ENCODE measurements around the gene TNFRSF13B. TPM values are rescaled to one million over a fixed set of nuclear protein-coding genes. Genes with fewer than 3 reads are reported as not detected.

TNFRSF13B gene
- total RNA-seq, 1 donor = not detected

DNA sequence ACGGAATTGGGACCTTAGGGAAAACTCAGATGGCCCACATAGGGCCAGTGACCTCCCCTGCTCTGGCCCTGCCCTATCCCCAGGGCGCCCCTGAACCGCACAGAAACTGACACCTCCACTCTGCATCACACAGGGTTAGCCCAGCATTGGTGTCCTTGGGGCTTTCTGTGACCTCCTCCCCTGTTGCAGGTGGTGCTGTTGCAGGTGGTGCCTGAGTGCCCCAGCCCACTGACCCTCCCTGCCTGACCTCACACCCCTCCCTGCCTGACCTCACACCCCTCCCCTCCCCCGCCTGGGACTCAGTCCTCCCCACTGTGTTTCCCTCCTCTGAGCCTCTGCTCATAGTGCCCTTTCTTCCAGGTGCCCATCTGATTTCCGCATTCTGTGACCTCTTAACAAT, 21.4 kb downstream of the TNFRSF13B start:
- Histone ChIP-seq H4K20me1 (ENCODE audit: insufficient read depth, low read length) (no peaks in the 10 kb centered on the region), H3K4me2 (ENCODE audit: insufficient read depth, low read length) (no peak overlapping the region), H2AFZ (ENCODE audit: low read length) (no peak overlapping the region), H3K36me3 (ENCODE audit: insufficient read depth, low read length) (no peaks in the 10 kb centered on the region), H3K27me3 (ENCODE audit: insufficient read depth, low read length) (peaks cover 10% of the 10 kb centered on the region), H3K9me3 (ENCODE audit: low read depth, low read length) (peaks cover 10% of the 10 kb centered on the region), H3K79me2 (ENCODE audit: insufficient read depth, low read length) (no peaks in the 10 kb centered on the region), H3K27ac (ENCODE audit: low read depth, low read length) (no peak overlapping the region), H3K4me3 (ENCODE audit: insufficient read depth, low read length) (no peak overlapping the region), H3K4me1 (ENCODE audit: insufficient read depth, low read length) (no peaks in the 10 kb centered on the region)
- DNase-seq (ENCODE audit: insufficient read length, low spot score, missing footprints) = no peak
- TF ChIP-seq, protein P1, sequence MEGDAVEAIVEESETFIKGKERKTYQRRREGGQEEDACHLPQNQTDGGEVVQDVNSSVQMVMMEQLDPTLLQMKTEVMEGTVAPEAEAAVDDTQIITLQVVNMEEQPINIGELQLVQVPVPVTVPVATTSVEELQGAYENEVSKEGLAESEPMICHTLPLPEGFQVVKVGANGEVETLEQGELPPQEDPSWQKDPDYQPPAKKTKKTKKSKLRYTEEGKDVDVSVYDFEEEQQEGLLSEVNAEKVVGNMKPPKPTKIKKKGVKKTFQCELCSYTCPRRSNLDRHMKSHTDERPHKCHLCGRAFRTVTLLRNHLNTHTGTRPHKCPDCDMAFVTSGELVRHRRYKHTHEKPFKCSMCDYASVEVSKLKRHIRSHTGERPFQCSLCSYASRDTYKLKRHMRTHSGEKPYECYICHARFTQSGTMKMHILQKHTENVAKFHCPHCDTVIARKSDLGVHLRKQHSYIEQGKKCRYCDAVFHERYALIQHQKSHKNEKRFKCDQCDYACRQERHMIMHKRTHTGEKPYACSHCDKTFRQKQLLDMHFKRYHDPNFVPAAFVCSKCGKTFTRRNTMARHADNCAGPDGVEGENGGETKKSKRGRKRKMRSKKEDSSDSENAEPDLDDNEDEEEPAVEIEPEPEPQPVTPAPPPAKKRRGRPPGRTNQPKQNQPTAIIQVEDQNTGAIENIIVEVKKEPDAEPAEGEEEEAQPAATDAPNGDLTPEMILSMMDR (IDR thresholded peaks at IDR 0.05; ENCODE audit: extremely low read depth, low read depth, low read length) = no peak

DNA sequence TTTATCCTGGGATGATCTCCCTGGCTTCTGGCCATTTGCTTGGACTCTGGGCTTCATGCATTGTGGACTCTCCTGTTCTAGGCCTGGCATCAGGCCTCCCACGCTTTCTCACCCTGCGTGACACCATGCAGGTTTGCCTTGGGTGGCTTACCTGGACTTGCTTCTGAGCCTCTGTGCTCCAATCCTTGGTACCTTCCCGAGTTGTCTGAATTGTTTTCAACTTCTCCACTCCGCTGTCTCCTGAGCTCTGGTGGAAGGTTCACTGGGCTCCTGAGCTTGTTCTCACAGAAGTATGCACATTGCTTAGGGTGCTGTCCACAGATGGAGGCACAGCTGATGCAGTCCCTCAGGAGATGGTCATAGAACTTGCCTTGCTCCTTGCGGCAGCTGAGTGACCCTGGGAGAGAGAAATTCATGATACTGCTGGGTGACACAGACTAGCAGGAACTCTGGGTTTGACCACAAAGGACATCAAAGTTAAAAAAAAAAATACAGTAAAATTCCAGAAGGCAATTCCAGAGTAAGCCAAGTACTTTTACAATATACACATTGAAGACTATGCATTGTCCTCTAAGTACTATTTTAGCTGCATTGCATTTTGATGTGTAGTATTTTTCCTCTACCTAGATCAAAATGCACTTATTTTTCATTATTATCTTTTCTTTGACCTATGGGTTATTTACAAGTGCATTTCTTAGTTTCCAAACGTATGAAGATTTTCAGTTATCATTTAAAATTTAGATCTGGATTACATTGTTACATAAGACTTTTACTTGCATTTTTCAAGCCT, 23.1 kb downstream of the TNFRSF13B start:
- no peak overlapping the region for H3K4me3 ChIP-seq (ENCODE audit: insufficient read depth, low read length)
- H3K9me3 ChIP-seq (ENCODE audit: low read depth, low read length) = peaks cover 9% of the 10 kb centered on the region
- DNase-seq (ENCODE audit: insufficient read length, low spot score, missing footprints) = no peak
- TF ChIP-seq, protein P1 (IDR thresholded peaks at IDR 0.05; ENCODE audit: extremely low read depth, low read depth, low read length) = no peak
- H3K27ac ChIP-seq (ENCODE audit: low read depth, low read length) = no peak overlapping the region
- peaks cover 13% of the 10 kb centered on the region for H3K27me3 ChIP-seq (ENCODE audit: insufficient read depth, low read length)
- H3K4me2 ChIP-seq (ENCODE audit: insufficient read depth, low read length) = no peak overlapping the region
- no peaks in the 10 kb centered on the region for H3K36me3 ChIP-seq (ENCODE audit: insufficient read depth, low read length)
- no peak overlapping the region for H2AFZ ChIP-seq (ENCODE audit: low read length)
- H3K4me1 ChIP-seq (ENCODE audit: insufficient read depth, low read length) = no peaks in the 10 kb centered on the region
- H3K79me2 ChIP-seq (ENCODE audit: insufficient read depth, low read length) = no peaks in the 10 kb centered on the region
- no peaks in the 10 kb centered on the region for H4K20me1 ChIP-seq (ENCODE audit: insufficient read depth, low read length)

DNA sequence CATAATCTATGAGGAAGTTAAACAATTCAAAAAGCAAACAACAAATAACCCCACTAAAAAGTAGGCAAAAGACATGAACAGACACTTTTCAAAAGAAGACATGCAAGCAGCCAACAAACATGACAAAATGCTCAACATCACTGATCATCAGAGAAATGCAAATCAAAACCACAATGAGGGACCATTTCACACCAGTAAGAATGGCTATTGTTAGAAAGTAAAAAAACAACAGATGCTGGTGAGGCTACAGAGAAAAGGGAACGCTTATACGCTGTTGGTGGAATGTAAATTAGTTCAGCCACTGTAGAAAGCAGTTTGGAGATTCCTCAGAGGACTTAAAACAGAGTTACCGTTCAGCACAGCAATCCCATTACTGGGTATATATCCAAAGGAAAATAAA, 24.4 kb downstream of the TNFRSF13B start:
- peaks cover 13% of the 10 kb centered on the region for H3K27me3 ChIP-seq (ENCODE audit: insufficient read depth, low read length)
- H3K4me3 ChIP-seq (ENCODE audit: insufficient read depth, low read length) = no peak overlapping the region
- no peak overlapping the region for H2AFZ ChIP-seq (ENCODE audit: low read length)
- no peaks in the 10 kb centered on the region for H3K79me2 ChIP-seq (ENCODE audit: insufficient read depth, low read length)
- no peak for DNase-seq (ENCODE audit: insufficient read length, low spot score, missing footprints)
- no peak overlapping the region for H3K27ac ChIP-seq (ENCODE audit: low read depth, low read length)
- H3K36me3 ChIP-seq (ENCODE audit: insufficient read depth, low read length) = no peaks in the 10 kb centered on the region
- H3K9me3 ChIP-seq (ENCODE audit: low read depth, low read length) = peaks cover 9% of the 10 kb centered on the region
- no peaks in the 10 kb centered on the region for H3K4me1 ChIP-seq (ENCODE audit: insufficient read depth, low read length)
- TF ChIP-seq, protein P1 (IDR thresholded peaks at IDR 0.05; ENCODE audit: extremely low read depth, low read depth, low read length) = no peak
- no peak overlapping the region for H3K4me2 ChIP-seq (ENCODE audit: insufficient read depth, low read length)
- H4K20me1 ChIP-seq (ENCODE audit: insufficient read depth, low read length) = no peaks in the 10 kb centered on the region

DNA sequence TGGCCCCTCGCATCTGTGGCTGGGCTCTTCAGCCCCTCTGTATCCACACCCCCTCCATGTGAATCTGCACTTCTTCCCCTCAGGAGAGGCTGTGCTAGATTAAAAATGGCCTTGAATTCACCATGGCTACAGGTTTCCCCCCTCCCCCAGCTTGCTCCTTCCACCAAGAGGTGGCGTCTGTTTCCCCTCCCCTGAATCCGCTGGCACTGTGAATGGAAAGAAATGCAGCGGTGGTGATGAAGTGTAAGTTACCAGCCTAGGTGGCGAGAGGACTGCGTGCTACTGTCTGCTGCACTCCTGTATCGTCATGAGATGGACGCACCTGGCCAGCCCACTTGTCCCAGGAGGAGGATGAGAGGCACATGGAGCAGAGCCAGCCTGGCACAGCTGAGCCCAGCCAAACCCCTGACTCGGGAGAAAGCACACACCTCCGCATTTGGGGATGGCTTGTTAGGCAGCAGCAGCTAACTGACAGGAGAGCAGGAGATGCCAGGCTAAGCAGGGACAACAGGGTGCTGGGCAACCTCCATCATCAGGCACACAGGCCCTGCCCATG, 26.2 kb downstream of the TNFRSF13B start:
- H2AFZ ChIP-seq (ENCODE audit: low read length) = no peak overlapping the region

More for the DNA sequence above, 26.2 kb downstream of the TNFRSF13B start:
- H3K79me2 ChIP-seq (ENCODE audit: insufficient read depth, low read length) = no peaks in the 10 kb centered on the region
- H4K20me1 ChIP-seq (ENCODE audit: insufficient read depth, low read length) = no peaks in the 10 kb centered on the region
- TF ChIP-seq, protein P1 (IDR thresholded peaks at IDR 0.05; ENCODE audit: extremely low read depth, low read depth, low read length) = no peak
- H3K4me2 ChIP-seq (ENCODE audit: insufficient read depth, low read length) = no peak overlapping the region
- no peak overlapping the region for H3K27ac ChIP-seq (ENCODE audit: low read depth, low read length)
- H3K27me3 ChIP-seq (ENCODE audit: insufficient read depth, low read length) = peaks cover 13% of the 10 kb centered on the region
- peaks cover 3% of the 10 kb centered on the region for H3K4me1 ChIP-seq (ENCODE audit: insufficient read depth, low read length)
- no peaks in the 10 kb centered on the region for H3K36me3 ChIP-seq (ENCODE audit: insufficient read depth, low read length)
- no peak overlapping the region for H3K4me3 ChIP-seq (ENCODE audit: insufficient read depth, low read length)
- peak; percentile 41 for DNase-seq (ENCODE audit: insufficient read length, low spot score, missing footprints)
- H3K9me3 ChIP-seq (ENCODE audit: low read depth, low read length) = peaks cover 9% of the 10 kb centered on the region

Measured in osteoblast (primary cell).